HUES6 (cell line): Measurements from ENCODE around the gene ZBTB24.
A peak's percentile ranks its signal among the peaks of the same experiment; 100 is the strongest.
"Not testable (repeated sequence)": the region's sequence is repeated elsewhere in the genome, so short reads cannot be mapped to it uniquely, and the experiment has no call there.

Source experiments
- H3K27ac ChIP-seq: 2 replicates; pipeline ENCODE4 v1.7.0; 2013; ENCODE audit warnings: low read depth, mild to moderate bottlenecking, low read length, inconsistent platforms
- H3K27me3 ChIP-seq: 2 replicates; pipeline ENCODE4 v1.6.1; 2013; ENCODE audit warnings: low read length; ENCODE audit not compliant: control insufficient read depth, insufficient read depth
- H3K36me3 ChIP-seq: 2 replicates; pipeline ENCODE4 v1.6.1; 2013; ENCODE audit warnings: low read length; ENCODE audit not compliant: control insufficient read depth, insufficient read depth
- H3K4me1 ChIP-seq: 2 replicates; pipeline ENCODE4 v1.6.1; 2013; ENCODE audit warnings: low read length; ENCODE audit not compliant: control insufficient read depth, insufficient read depth
- H3K4me3 ChIP-seq: 2 replicates; pipeline ENCODE4 v1.5.1; 2013; ENCODE audit warnings: low read depth, low read length
- H3K9ac ChIP-seq: one replicate; pipeline ENCODE4 v1.6.1; 2013; ENCODE audit warnings: mild to moderate bottlenecking, low read length
- H3K9me3 ChIP-seq: 2 replicates; pipeline ENCODE4 v1.6.1; 2013; ENCODE audit warnings: low read depth, low read length; ENCODE audit not compliant: control insufficient read depth, insufficient read depth

Gene ZBTB24

GRCh38 chr6:109467696-109468095 is 15.3 kb downstream of the ZBTB24 start:
- Histone ChIP-seq H3K36me3 (peaks cover 99% of the 10 kb centered on the region), H3K9me3 (no peaks in the 10 kb centered on the region), H3K9ac (no peak overlapping the region), H3K4me1 (no peaks in the 10 kb centered on the region), H3K27ac (no peak overlapping the region), H3K27me3 (no peaks in the 10 kb centered on the region), H3K4me3 (no peak overlapping the region)

- H3K9me3 ChIP-seq: no peaks in the 10 kb centered on the region
- H3K4me3 ChIP-seq: no peak overlapping the region
- no peaks in the 10 kb centered on the region for H3K4me1 ChIP-seq
- H3K27me3 ChIP-seq: no peaks in the 10 kb centered on the region
- no peak overlapping the region for H3K27ac ChIP-seq
- no peak overlapping the region for H3K9ac ChIP-seq
- peaks cover 98% of the 10 kb centered on the region for H3K36me3 ChIP-seq
Measured at GRCh38 chr6:109466212-109466923, 16.7 kb downstream of the ZBTB24 start.

DNA sequence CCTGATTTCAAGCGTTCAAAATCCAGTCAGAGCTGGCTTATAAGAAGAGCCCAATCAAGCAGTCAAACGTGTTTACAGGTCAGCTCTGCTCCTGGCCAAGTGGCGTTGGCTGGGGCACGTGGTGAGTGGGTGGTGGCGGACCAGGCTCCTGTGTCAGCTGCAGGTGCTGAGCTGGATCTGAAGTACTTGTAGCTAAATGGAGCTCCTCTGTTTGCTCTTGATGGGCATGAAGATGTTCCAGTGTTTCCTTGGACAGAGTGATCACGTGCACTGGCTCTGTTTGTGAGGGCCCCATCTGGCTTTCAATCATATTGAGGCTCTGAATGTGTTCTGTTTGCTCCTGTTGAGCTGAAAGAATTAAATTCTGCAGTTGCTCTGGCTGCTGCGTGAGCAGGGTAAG is 17.2 kb downstream of the ZBTB24 start:
- H3K27ac ChIP-seq: no peak overlapping the region
- no peak overlapping the region for H3K9ac ChIP-seq
- H3K9me3 ChIP-seq: no peaks in the 10 kb centered on the region
- H3K4me3 ChIP-seq: no peak overlapping the region
- H3K36me3 ChIP-seq: peaks cover 95% of the 10 kb centered on the region
- no peaks in the 10 kb centered on the region for H3K4me1 ChIP-seq
- H3K27me3 ChIP-seq: no peaks in the 10 kb centered on the region

- Histone ChIP-seq H3K9ac (no peak overlapping the region), H3K27me3 (no peaks in the 10 kb centered on the region), H3K4me3 (no peak overlapping the region), H3K4me1 (peaks cover 14% of the 10 kb centered on the region), H3K27ac (no peak overlapping the region), H3K9me3 (no peaks in the 10 kb centered on the region), H3K36me3 (peaks cover 57% of the 10 kb centered on the region)
Measured at GRCh38 chr6:109461733-109462526, 21.1 kb downstream of the ZBTB24 start.

GRCh38 chr6:109461205-109461604 is 21.8 kb downstream of the ZBTB24 start:
- Histone ChIP-seq H3K36me3 (peaks cover 50% of the 10 kb centered on the region), H3K4me1 (peaks cover 20% of the 10 kb centered on the region)
- not testable (repeated sequence) for H3K27me3 ChIP-seq, H3K27ac ChIP-seq, H3K9me3 ChIP-seq, H3K4me3 ChIP-seq, H3K9ac ChIP-seq

- no peak overlapping the region for H3K27ac ChIP-seq
- H3K36me3 ChIP-seq: peaks cover 41% of the 10 kb centered on the region
- no peaks in the 10 kb centered on the region for H3K27me3 ChIP-seq
- H3K4me1 ChIP-seq: peaks cover 20% of the 10 kb centered on the region
- no peaks in the 10 kb centered on the region for H3K9me3 ChIP-seq
- no peak overlapping the region for H3K4me3 ChIP-seq
- H3K9ac ChIP-seq: no peak overlapping the region
Measured at GRCh38 chr6:109460161-109460829, 22.7 kb downstream of the ZBTB24 start.

- H3K27ac ChIP-seq: no peak overlapping the region
- H3K4me1 ChIP-seq: peaks cover 28% of the 10 kb centered on the region
- H3K9ac ChIP-seq: no peak overlapping the region
- no peaks in the 10 kb centered on the region for H3K27me3 ChIP-seq
- H3K36me3 ChIP-seq: peaks cover 27% of the 10 kb centered on the region
- no peak overlapping the region for H3K4me3 ChIP-seq
- no peaks in the 10 kb centered on the region for H3K9me3 ChIP-seq
Measured at GRCh38 chr6:109458774-109459531, 24.1 kb downstream of the ZBTB24 start.

GRCh38 chr6:109457562-109457996 is 25.4 kb downstream of the ZBTB24 start:
- H3K27me3 ChIP-seq: no peaks in the 10 kb centered on the region
- no peak overlapping the region for H3K27ac ChIP-seq
- H3K4me3 ChIP-seq: no peak overlapping the region
- no peak overlapping the region for H3K9ac ChIP-seq
- H3K9me3 ChIP-seq: no peaks in the 10 kb centered on the region
- peaks cover 21% of the 10 kb centered on the region for H3K36me3 ChIP-seq
- peaks cover 28% of the 10 kb centered on the region for H3K4me1 ChIP-seq

- Histone ChIP-seq H3K9me3 (no peaks in the 10 kb centered on the region), H3K4me1 (peaks cover 28% of the 10 kb centered on the region), H3K27ac (no peak overlapping the region), H3K9ac (no peak overlapping the region), H3K4me3 (peak overlapping the region; percentile 99), H3K27me3 (no peaks in the 10 kb centered on the region), H3K36me3 (peaks cover 21% of the 10 kb centered on the region)
Measured at GRCh38 chr6:109456710-109457561, 26.1 kb downstream of the ZBTB24 start.

DNA sequence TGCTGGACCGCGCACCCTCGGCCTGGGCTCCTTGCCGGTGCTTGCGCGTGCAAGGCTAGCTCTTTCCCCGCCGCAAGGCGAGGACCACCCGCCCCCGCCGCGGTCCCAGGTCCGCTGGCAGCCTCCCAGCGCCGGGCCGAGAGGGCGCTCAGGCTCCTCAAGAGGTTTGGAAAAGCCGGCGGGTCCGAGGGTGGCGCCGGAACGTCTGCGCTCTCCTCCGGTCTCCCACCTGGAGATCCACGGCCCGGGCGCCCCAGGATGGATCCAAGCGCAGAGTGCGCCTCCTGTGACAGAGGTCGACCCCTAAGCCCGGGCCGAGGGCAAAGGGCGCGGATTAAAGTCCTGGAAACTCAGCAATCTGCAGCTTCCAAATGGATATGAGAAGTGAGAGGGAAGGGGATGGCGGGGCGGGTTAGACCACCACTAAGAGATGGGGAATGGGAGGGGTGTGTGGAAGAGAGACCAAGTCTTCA is 26.9 kb downstream of the ZBTB24 start:
- peak overlapping the region; percentile 68 for H3K9ac ChIP-seq

More for the DNA sequence above, 26.9 kb downstream of the ZBTB24 start:
- Histone ChIP-seq H3K27me3 (no peaks in the 10 kb centered on the region), H3K4me3 (peak overlapping the region; percentile 99), H3K27ac (no peak overlapping the region), H3K9me3 (no peaks in the 10 kb centered on the region), H3K4me1 (peaks cover 28% of the 10 kb centered on the region), H3K36me3 (peaks cover 21% of the 10 kb centered on the region)
